Spleen (tissue), 11 donors: ENCODE results near the gene NANOG. TPM values are rescaled to one million over a fixed set of nuclear protein-coding genes. Genes with fewer than 3 reads are reported as not detected.
"Not testable (repeated sequence)": the region's sequence is repeated elsewhere in the genome, so short reads cannot be mapped to it uniquely, and the experiment has no call there.

Source experiments
- DNase-seq: peaks from one replicate; pipeline ENCODE4 v3.0.0-alpha.2; 2020
- H3K27ac ChIP-seq, 8 donors: fragments of 200-600 bp; sonication (generic) in 7 of 8; 1 replicate in 4 of 8; 2 replicates in 4 of 8; pipeline versions ENCODE4 v1.5.0 to v1.8.0; 2016 to 2021; ENCODE audit warnings: inconsistent platforms in 4 of 8, mild to moderate bottlenecking in 4 of 8, moderate library complexity in 1 of 8
- H3K27me3 ChIP-seq, 7 donors: fragments of 200-600 bp; sonication (generic) in 6 of 7; replicated peaks in 1 of 7; 1 replicate in 4 of 7; 2 replicates in 3 of 7; pipeline versions ENCODE4 v1.5.0 to v1.8.0; 2016 to 2021; ENCODE audit warnings: inconsistent platforms in 3 of 7, mild to moderate bottlenecking in 1 of 7
- H3K36me3 ChIP-seq, 6 donors: fragments of 200-600 bp; sonication (generic) in 5 of 6; 1 replicate in 4 of 6; 2 replicates in 2 of 6; pipeline versions ENCODE4 v1.5.0 to v1.8.0; 2016 to 2021; ENCODE audit warnings: inconsistent platforms in 2 of 6
- H3K4me1 ChIP-seq, 6 donors: fragments of 200-600 bp; sonication (generic) in 5 of 6; 1 replicate in 3 of 6; 2 replicates in 3 of 6; pipeline versions ENCODE4 v1.5.0 to v1.8.0; 2016 to 2021; ENCODE audit warnings: inconsistent platforms in 3 of 6
- H3K4me3 ChIP-seq, 8 donors: fragments of 200-600 bp; sonication (generic) in 7 of 8; 1 replicate in 4 of 8; 2 replicates in 4 of 8; pipeline versions ENCODE4 v1.5.0 to v1.8.0; 2016 to 2021; ENCODE audit warnings: inconsistent platforms in 4 of 8, mild to moderate bottlenecking in 4 of 8, moderate library complexity in 2 of 8
- H3K9me3 ChIP-seq, 8 donors: fragments of 200-600 bp; sonication (generic) in 7 of 8; 1 replicate in 4 of 8; 2 replicates in 4 of 8; pipeline versions ENCODE4 v1.5.0 to v1.8.0; 2016 to 2021; ENCODE audit warnings: inconsistent platforms in 4 of 8
- WGBS, 5 donors: extraction: QIAGEN DNeasy Blood & Tissue Kit in 3 of 5; methylation state at CpG; one replicate each; pipeline versions ENCODE4 v1.1.5 to v1.1.7; 2013 to 2018; 5-methylcytosine and 5-hydroxymethylcytosine counted together
- intact Hi-C: fragments of 100-400 bp; cut with DNase I; formaldehyde crosslinking; loops from one replicate; pipeline ENCODE4 v1.15.0; 2023; ENCODE audit warnings: low total_unique reads
- polyA plus RNA-seq, 3 donors: library from polyadenylated mRNA; stranded (reverse); fragments of 200-250 nt; gene quantifications; one replicate each; pipeline ENCODE4 v1.2.1, GENCODE V29; 2013
- small RNA-seq, 4 donors: library from RNA; depleted of rRNA; stranded (forward); fragments of <200 nt; gene quantifications; one replicate each; pipeline ENCODE3, GENCODE V24; 2016
- total RNA-seq, 7 donors: library from RNA; depleted of rRNA in 3 of 7; stranded (reverse); fragments of >200 nt in 3 of 7; fragmentation: NEBNext Ultra II Directional in 4 of 7; extraction: Animal tissue kit (Norgen Biotek cat#: 25700) in 4 of 7; gene quantifications; one replicate each; pipeline versions ENCODE4 v1.1.0 to v1.2.1, GENCODE V29; 2016 to 2021
- donor health status: healthy with polysubstance abuse.
- donor health status: DM: no; HTN: no; CAD: no; lungs with moderate emphysema.
- donor health status: DM: no; HTN: no; CAD: no.
- donor health status: Bipolar disorder and iron deficiency.
- donor health status: healthy.
- donor health status: DM: no; HTN: no; CAD: no.
- donor health status: DM: yes; HTN: yes; CAD: no.

NANOG gene
- total and polyA plus RNA-seq, 10 donors = 0.02 to 0.66 (median 0.37) TPM; not detected in 5

DNA sequence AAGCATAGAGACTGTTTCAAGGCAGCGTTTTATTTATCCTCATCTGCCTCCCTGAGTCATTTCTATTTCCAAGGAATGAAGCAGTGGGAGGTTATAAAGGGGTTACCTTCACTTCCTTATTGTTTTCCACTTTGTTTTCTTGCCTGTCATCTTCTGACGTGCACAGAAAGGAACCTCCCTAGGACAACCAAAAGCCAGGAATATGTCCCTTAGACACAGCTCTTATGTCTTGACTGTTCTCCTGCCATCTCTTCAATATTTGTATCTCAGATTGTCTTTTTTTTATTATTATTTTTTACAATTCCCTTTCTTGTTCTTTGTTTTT lies 58.9 kb downstream of the NANOG start:
- H3K9me3 ChIP-seq, H3K36me3 ChIP-seq, H3K4me1 ChIP-seq, H3K4me3 ChIP-seq, DNase-seq, intact Hi-C loops: not testable (repeated sequence)
- 16 to 49% (median 25%) methylated on average over 2 of the region's 2 CpGs for WGBS, 5 donors
- H3K27me3 ChIP-seq = peaks cover 0 to 28% (median 0%) of the 10 kb centered on the region in 7 donors
- H3K27ac ChIP-seq = peak overlapping the region in 2 of 8 donors; percentile 51

Small RNA genes within 50 kb of the gene (small RNA-seq; reads per million reads assigned to genes)
- 0 reads per million in 4 donors for gene RF00019

Other genes with a start within 250 kb of the NANOG start
- gene APOBEC1, start 123.5 kb upstream of the NANOG start, total RNA-seq = not detected
- not detected for gene APOBEC1, start 123.5 kb upstream of the NANOG start, polyA plus RNA-seq
- gene GDF3, start 93.6 kb upstream of the NANOG start, total RNA-seq = 1 to 10 TPM in 3 of 7 donors, under 1 TPM in 3, not detected in 1; 0.57 to 1.7 (median 0.97) TPM
- gene GDF3, start 93.6 kb upstream of the NANOG start, polyA plus RNA-seq = under 1 TPM; 0.10 to 0.42 (median 0.22) TPM
- not detected for gene DPPA3, start 78.0 kb upstream of the NANOG start, total RNA-seq
- gene DPPA3, start 78.0 kb upstream of the NANOG start, polyA plus RNA-seq = not detected
- gene CLEC4C, start 42.0 kb upstream of the NANOG start, total RNA-seq = 1 to 10 TPM in 5 of 7 donors, not detected in 2; 1.0 to 4.3 (median 1.3) TPM
- gene CLEC4C, start 42.0 kb upstream of the NANOG start, polyA plus RNA-seq = under 1 TPM in 1 of 3 donors, not detected in 2; 0.26 TPM
- gene NANOGNB, start 24.2 kb upstream of the NANOG start, total RNA-seq = not detected
- gene NANOGNB, start 24.2 kb upstream of the NANOG start, polyA plus RNA-seq = not detected
- gene SLC2A14, start 83.5 kb downstream of the NANOG start, total RNA-seq = 1 to 10 TPM in 3 of 7 donors, under 1 TPM in 2, not detected in 2; 0.37 to 7.4 (median 2.9) TPM
- not detected for gene SLC2A14, start 83.5 kb downstream of the NANOG start, polyA plus RNA-seq
- gene SLC2A3, start 146.8 kb downstream of the NANOG start, total RNA-seq = 100 to 1,000 TPM in 6 of 7 donors, 10 to 100 TPM in 1; 74.6 to 869 (median 213) TPM
- gene SLC2A3, start 146.8 kb downstream of the NANOG start, polyA plus RNA-seq = 10 to 100 TPM; 10.7 to 16.5 (median 14.6) TPM
- gene FOXJ2, start 243.3 kb downstream of the NANOG start, total RNA-seq = 10 to 100 TPM; 15.5 to 20.9 (median 18.4) TPM
- 1 to 10 TPM; 3.7 to 6.5 (median 5.6) TPM for gene FOXJ2, start 243.3 kb downstream of the NANOG start, polyA plus RNA-seq